BLaER1 treated with 17β-estradiol and CSF1 and Interleukin-3, amounts not matched to agents 10 nM and 100 nM (cell line): ENCODE measurements around the gene HLA-F.
A peak's percentile ranks its signal among the peaks of the same experiment; 100 is the strongest.

ENCODE experiments used
- H3K27ac ChIP-seq, 11 experiments: shearing (Covaris generic); formaldehyde crosslinking; 2 replicates each; pipeline ENCODE4 v1.8.1; 2022
- H3K27me3 ChIP-seq, 11 experiments: shearing (Covaris generic); formaldehyde crosslinking; 2 replicates each; pipeline ENCODE4 v1.8.1; 2022
- H3K36me3 ChIP-seq, 11 experiments: shearing (Covaris generic); formaldehyde crosslinking; 2 replicates each; pipeline ENCODE4 v1.8.1; 2022
- H3K4me1 ChIP-seq, 10 experiments: shearing (Covaris generic); formaldehyde crosslinking; 2 replicates each; pipeline ENCODE4 v1.8.1; 2022
- H3K4me2 ChIP-seq, 11 experiments: shearing (Covaris generic); formaldehyde crosslinking; 2 replicates each; pipeline ENCODE4 v1.8.1; 2022
- H3K4me3 ChIP-seq, 10 experiments: shearing (Covaris generic); formaldehyde crosslinking; 2 replicates each; pipeline ENCODE4 v1.8.1; 2022
- H3K9ac ChIP-seq, 11 experiments: shearing (Covaris generic); formaldehyde crosslinking; 2 replicates each; pipeline ENCODE4 v1.8.1; 2022
- H3K9me3 ChIP-seq, 11 experiments: shearing (Covaris generic); formaldehyde crosslinking; replicated peaks in 1 of 11; 2 replicates each; pipeline ENCODE4 v1.8.1; 2022
- H4K20me1 ChIP-seq, 11 experiments: shearing (Covaris generic); formaldehyde crosslinking; 2 replicates each; pipeline ENCODE4 v1.8.1; 2022
- Cebpa-rat ChIP-seq, 11 experiments: shearing (Covaris generic); IDR thresholded peaks; 2 replicates each; pipeline ENCODE4 v1.8.1; 2022

Gene HLA-F

DNA sequence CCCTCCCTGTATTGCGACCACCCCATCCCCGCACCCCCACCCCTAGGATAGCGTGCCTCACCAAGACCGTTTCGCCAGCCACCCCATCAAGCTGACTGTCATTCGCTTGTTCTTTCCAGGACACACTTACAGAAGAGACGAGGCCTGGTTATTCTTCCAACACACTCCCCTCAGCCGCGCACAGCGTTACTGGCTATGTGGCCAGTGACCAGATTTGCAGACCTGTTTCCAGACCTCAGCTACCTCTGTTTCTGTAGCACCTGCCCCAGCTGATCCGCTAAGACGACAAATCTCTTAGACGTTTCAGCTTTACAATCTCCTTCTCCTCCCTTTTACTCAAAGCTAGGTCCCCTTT is 26.1 kb downstream of the HLA-F start:
- H3K9ac ChIP-seq, result peak overlapping the region in 5 of 11 experiments; percentile 70 to 78 (median 76); a peak in 5 of 22 replicates
- no peaks in the 10 kb centered on the region for H3K9me3 ChIP-seq
- peak overlapping the region; percentile 89 to 99 (median 97) for H3K4me2 ChIP-seq
- no peak for TF ChIP-seq Cebpa-rat (IDR thresholded peaks at IDR 0.05)
- peaks cover 0 to 15% (median 12%) of the 10 kb centered on the region in 11 experiments; a peak in 15 of 22 replicates for H3K27me3 ChIP-seq
- peaks cover 0 to 21% (median 4%) of the 10 kb centered on the region in 11 experiments; a peak in 7 of 22 replicates for H4K20me1 ChIP-seq
- H3K27ac ChIP-seq, result no peak overlapping the region
- H3K4me1 ChIP-seq, result peaks cover 24 to 37% (median 29%) of the 10 kb centered on the region in 10 experiments
- peak overlapping the region; percentile 66 to 84 (median 75) for H3K4me3 ChIP-seq
- H3K36me3 ChIP-seq, result peaks cover 0 to 1% (median 0%) of the 10 kb centered on the region in 11 experiments; a peak in 4 of 22 replicates

DNA sequence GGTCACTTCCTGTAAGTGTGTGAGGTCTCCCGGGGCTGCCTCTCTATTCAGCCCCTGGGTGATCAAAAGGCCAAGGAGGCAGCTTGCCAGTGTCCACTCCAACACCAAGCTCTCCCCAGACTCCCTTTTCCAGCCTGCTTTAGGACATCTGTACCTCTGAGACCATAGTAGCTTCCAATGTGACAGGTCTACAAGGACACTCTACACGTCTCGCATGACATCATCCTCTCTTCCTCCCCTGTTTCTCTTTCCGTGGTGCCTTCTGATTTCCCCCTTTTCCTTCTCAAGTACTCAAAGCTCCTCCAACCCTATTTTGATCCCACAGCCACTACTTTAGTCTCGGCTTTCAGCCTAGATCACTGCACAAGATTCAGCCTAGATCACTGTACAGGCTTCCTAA is 26.4 kb downstream of the HLA-F start:
- Histone ChIP-seq H3K9me3 (no peaks in the 10 kb centered on the region), H3K4me3 (peak overlapping the region in 5 of 10 experiments; percentile 72 to 78 (median 77); a peak in 5 of 20 replicates), H3K4me2 (peak overlapping the region; percentile 89 to 99 (median 97)), H3K9ac (no peak overlapping the region), H3K36me3 (no peaks in the 10 kb centered on the region), H3K4me1 (peaks cover 24 to 37% (median 29%) of the 10 kb centered on the region in 10 experiments), H3K27ac (no peak overlapping the region), H4K20me1 (peaks cover 0 to 19% (median 4%) of the 10 kb centered on the region in 11 experiments; a peak in 6 of 22 replicates), H3K27me3 (peaks cover 0 to 15% (median 12%) of the 10 kb centered on the region in 11 experiments; a peak in 15 of 22 replicates)
- TF ChIP-seq Cebpa-rat (IDR thresholded peaks at IDR 0.05), result no peak

DNA sequence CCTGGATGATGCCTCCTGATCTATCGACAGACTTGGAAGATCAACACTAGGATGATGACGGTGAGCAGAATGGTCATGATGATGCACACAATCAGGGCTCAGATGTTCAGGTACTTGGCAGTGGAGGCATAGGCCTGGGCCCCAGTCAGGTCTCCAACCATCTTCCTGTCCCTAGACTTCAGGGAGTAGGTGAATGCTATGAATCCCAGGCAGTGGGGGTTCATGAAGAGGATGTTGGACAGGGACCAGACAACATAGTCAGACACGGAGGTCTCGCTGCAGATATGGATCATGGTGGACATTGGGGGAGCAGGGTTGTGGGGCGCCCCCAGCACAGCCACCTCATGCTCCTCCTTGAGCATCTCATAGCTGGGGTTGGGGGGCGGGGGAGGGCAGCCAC is 27.5 kb downstream of the HLA-F start:
- TF ChIP-seq Cebpa-rat (IDR thresholded peaks at IDR 0.05), result no peak
- peaks cover 0 to 12% (median 4%) of the 10 kb centered on the region in 11 experiments; a peak in 6 of 22 replicates for H4K20me1 ChIP-seq
- H3K9ac ChIP-seq, result no peak overlapping the region
- no peak overlapping the region for H3K27ac ChIP-seq
- no peaks in the 10 kb centered on the region for H3K9me3 ChIP-seq
- no peak overlapping the region for H3K4me2 ChIP-seq
- no peaks in the 10 kb centered on the region for H3K36me3 ChIP-seq
- no peak overlapping the region for H3K4me3 ChIP-seq
- H3K27me3 ChIP-seq, result peaks cover 0 to 15% (median 12%) of the 10 kb centered on the region in 11 experiments; a peak in 15 of 22 replicates
- H3K4me1 ChIP-seq, result peaks cover 24 to 37% (median 29%) of the 10 kb centered on the region in 10 experiments

DNA sequence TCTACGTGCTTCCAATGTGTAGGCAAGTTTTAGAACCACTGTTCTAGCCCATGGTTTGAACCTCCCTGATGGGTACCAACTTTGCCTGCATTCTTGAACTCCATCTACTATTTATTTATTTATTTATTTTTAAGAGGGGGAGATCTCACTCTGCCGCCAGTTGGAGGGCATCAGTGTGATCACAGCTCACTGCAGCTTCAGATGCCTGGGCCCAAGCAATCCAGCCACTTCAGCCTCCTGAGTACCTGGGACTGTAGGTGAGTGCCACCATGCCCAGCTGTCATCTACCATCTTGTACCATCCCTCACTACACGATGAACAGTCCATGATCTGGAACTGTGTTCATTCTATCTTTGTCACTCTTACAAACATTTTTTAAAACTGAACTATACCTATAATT is 28.2 kb downstream of the HLA-F start:
- H3K9me3 ChIP-seq, result no peaks in the 10 kb centered on the region
- H4K20me1 ChIP-seq, result peaks cover 0 to 9% (median 4%) of the 10 kb centered on the region in 11 experiments; a peak in 6 of 22 replicates
- peak overlapping the region in 6 of 10 experiments; percentile 60 to 94 (median 88); a peak in 8 of 20 replicates for H3K4me3 ChIP-seq
- TF ChIP-seq Cebpa-rat (IDR thresholded peaks at IDR 0.05), result no peak
- peaks cover 0 to 15% (median 12%) of the 10 kb centered on the region in 11 experiments; a peak in 15 of 22 replicates for H3K27me3 ChIP-seq
- peak overlapping the region in 1 of 11 experiments; percentile 91; a peak in 1 of 22 replicates for H3K27ac ChIP-seq
- peak overlapping the region in 1 of 11 experiments; percentile 81; a peak in 2 of 22 replicates for H3K9ac ChIP-seq
- no peaks in the 10 kb centered on the region for H3K36me3 ChIP-seq
- H3K4me2 ChIP-seq, result peak overlapping the region; percentile 72 to 91 (median 87); a peak in 20 of 22 replicates
- peaks cover 24 to 37% (median 29%) of the 10 kb centered on the region in 10 experiments for H3K4me1 ChIP-seq

DNA sequence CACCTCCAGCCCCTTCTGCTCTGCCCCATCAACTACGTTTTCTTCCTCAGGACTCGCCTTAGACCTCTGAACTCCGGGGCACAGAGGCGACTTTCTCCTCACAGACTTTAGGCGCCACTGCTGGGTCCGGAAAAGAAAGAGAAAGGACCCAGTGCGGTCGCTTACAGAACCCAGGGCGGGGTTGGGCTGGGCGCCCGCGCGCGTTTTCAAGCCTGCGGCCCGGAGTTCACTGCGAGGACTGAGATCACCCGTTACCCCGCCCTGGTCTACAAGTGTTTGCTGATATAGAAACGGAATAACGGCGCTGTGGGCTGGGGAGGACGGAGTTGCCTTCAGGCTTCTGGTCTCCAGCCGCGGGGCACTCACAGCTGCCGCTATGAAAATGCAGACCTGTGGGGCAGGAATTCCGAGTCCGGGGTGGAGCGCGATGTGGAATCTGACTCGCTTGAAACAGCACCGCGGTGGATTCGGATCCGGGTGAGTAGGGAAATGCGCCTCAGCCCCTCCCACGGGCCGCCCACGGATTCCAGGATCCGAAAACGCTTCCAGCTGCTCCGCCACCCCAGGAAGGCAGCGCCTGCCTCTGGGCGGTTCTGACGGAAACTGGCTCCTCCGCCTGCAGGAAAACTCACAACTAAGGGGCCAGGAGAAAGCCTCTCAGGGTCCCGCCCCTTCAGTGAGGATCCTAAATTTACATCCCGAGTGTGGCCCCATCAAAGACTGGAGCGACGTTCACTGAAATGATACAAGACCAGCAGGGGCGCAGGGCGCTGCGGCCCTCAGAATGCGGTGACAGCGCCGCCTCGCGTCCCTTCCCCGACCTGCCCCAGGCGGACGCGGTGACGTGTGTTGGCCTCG is 29.4 kb downstream of the HLA-F start:
- Histone ChIP-seq H3K36me3 (no peaks in the 10 kb centered on the region), H3K4me2 (peak overlapping the region; percentile 72 to 91 (median 87)), H3K4me3 (peak overlapping the region; percentile 60 to 94 (median 82)), H3K9me3 (no peaks in the 10 kb centered on the region), H3K4me1 (peaks cover 22 to 35% (median 27%) of the 10 kb centered on the region in 10 experiments), H4K20me1 (peaks cover 0 to 5% (median 2%) of the 10 kb centered on the region in 11 experiments; a peak in 6 of 22 replicates), H3K9ac (peak overlapping the region; percentile 80 to 89 (median 87)), H3K27ac (peak overlapping the region; percentile 62 to 91 (median 84)), H3K27me3 (peaks cover 0 to 11% (median 9%) of the 10 kb centered on the region in 11 experiments; a peak in 15 of 22 replicates)
- no peak for TF ChIP-seq Cebpa-rat (IDR thresholded peaks at IDR 0.05)

DNA sequence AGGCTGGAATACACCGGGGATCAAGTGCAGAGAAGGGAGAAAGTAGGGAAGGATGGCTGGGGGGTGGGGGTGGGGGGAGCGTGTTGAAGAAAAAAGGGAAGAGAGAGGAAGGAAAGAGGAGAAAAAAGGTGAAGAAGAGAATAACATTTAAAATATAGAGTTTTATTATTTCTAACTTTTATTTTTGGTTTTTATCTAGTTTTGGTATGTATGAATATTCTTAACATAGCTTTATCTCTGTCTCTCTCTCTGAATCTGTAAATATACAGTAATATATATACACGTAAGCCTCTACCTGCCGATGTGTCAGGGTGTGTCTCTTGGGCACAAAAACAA is 30.0 kb downstream of the HLA-F start:
- Histone ChIP-seq H3K27ac (no peak overlapping the region), H3K36me3 (no peaks in the 10 kb centered on the region), H3K4me1 (peaks cover 16 to 29% (median 21%) of the 10 kb centered on the region in 10 experiments), H3K27me3 (peaks cover 0 to 5% (median 3%) of the 10 kb centered on the region in 11 experiments; a peak in 12 of 22 replicates), H3K9ac (peak overlapping the region in 3 of 11 experiments; percentile 87 to 89 (median 88); a peak in 6 of 22 replicates), H3K9me3 (no peaks in the 10 kb centered on the region), H3K4me3 (peak overlapping the region in 9 of 10 experiments; percentile 60 to 94 (median 80); a peak in 14 of 20 replicates), H3K4me2 (peak overlapping the region; percentile 44 to 90 (median 83); a peak in 15 of 22 replicates), H4K20me1 (no peaks in the 10 kb centered on the region; a peak in 1 of 22 replicates)
- no peak for TF ChIP-seq Cebpa-rat (IDR thresholded peaks at IDR 0.05)

DNA sequence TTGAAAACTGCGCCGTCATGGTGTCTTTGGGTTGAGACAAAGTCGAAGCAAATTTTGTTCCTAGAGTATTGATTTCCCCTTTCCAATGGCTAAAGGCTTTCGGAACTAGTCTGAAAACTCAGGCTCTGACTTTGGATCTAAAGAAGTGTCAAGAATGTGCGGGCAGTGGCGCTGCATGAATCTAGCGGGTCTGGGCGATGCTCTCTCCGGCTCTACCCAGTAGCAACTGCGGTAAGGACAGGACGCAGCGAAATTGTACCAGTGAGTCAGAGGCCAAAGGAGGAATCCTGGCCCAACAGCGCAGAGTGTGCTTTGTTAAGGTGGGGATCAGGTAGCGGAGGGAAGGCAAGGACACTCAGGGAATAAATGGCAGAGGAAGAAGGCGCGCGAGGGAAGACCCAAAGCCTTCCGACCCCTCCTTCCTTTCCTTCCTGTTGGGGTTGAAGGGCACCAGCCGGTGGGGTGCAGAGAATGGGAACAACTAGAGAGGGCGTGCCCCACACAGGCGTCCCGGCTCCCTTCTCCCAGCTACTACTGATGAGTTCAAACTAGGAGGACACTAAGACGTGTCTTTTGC is 32.1 kb downstream of the HLA-F start:
- Histone ChIP-seq H3K27me3 (no peaks in the 10 kb centered on the region), H3K9ac (no peak overlapping the region), H3K4me1 (peaks cover 8 to 22% (median 13%) of the 10 kb centered on the region in 10 experiments)

DNA sequence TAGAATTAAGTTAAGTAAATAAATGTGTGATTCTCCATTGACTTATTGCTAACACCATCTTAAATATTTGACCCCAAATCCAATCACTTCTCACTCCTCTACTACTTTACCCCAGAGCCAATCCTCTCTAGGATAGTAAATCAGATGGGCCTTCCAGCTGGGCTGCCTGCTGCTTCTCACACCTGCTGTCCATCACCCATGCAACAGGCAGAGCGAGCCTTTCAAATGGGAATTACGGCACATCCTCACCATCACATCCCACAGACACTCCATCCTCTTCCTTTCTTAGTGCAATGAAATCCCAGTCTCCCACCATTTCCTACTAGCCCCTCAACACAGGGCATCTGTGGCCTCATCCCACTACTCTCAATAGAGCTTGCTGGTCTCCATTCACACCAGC is 34.0 kb downstream of the HLA-F start:
- Histone ChIP-seq H3K9ac (no peak overlapping the region), H3K4me3 (no peak overlapping the region), H3K9me3 (no peaks in the 10 kb centered on the region), H3K27me3 (no peaks in the 10 kb centered on the region), H3K4me2 (no peak overlapping the region), H4K20me1 (no peaks in the 10 kb centered on the region), H3K36me3 (no peaks in the 10 kb centered on the region), H3K27ac (no peak overlapping the region), H3K4me1 (peaks cover 0 to 14% (median 4%) of the 10 kb centered on the region in 10 experiments; a peak in 8 of 20 replicates)
- TF ChIP-seq Cebpa-rat (IDR thresholded peaks at IDR 0.05), result no peak

More for the DNA sequence above, 32.1 kb downstream of the HLA-F start:
- Histone ChIP-seq H3K4me2 (no peak overlapping the region), H3K4me3 (no peak overlapping the region), H3K36me3 (no peaks in the 10 kb centered on the region), H4K20me1 (no peaks in the 10 kb centered on the region), H3K27ac (no peak overlapping the region), H3K9me3 (no peaks in the 10 kb centered on the region)
- no peak for TF ChIP-seq Cebpa-rat (IDR thresholded peaks at IDR 0.05)
